Right atrium auricular region (tissue), 2 donors: ENCODE measurements around the gene CCND2. TPM values are rescaled to one million over a fixed set of nuclear protein-coding genes. Genes with fewer than 3 reads are reported as not detected.

Experiments
- DNase-seq: peaks from one replicate; pipeline ENCODE4 v3.0.0-alpha.2; 2019; ENCODE audit warnings: low spot score
- H3K27ac ChIP-seq, 2 donors: fragments of 200-600 bp; sonication (generic); 1 replicate in 1 of 2; 2 replicates in 1 of 2; pipeline ENCODE4 v1.5.1; 2016 to 2019
- H3K27me3 ChIP-seq, 2 donors: fragments of 200-600 bp; sonication (generic); one replicate each; pipeline versions ENCODE4 v1.5.1 to v1.6.0; 2017 to 2019
- H3K36me3 ChIP-seq: fragments of 200-600 bp; sonication (generic); one replicate; pipeline ENCODE4 v1.5.1; 2016
- H3K4me1 ChIP-seq, 2 donors: fragments of 200-600 bp; sonication (generic); one replicate each; pipeline versions ENCODE4 v1.5.1 to v1.6.0; 2017 to 2019
- H3K4me3 ChIP-seq, 2 donors: fragments of 200-600 bp; sonication (generic); 1 replicate in 1 of 2; 2 replicates in 1 of 2; pipeline ENCODE4 v1.5.1; 2017 to 2019; ENCODE audit warnings: mild to moderate bottlenecking in 1 of 2, moderate library complexity in 1 of 2
- H3K9me3 ChIP-seq, 2 donors: fragments of 200-600 bp; sonication (generic); one replicate each; pipeline ENCODE4 v1.5.1; 2019
- CTCF ChIP-seq, 2 donors: fragments of 200-600 bp; sonication (generic); IDR thresholded peaks; one replicate each; pipeline ENCODE4 v1.5.1; 2019; ENCODE audit warnings: antibody characterized with exemption in 2 of 2
- total RNA-seq, 2 donors: library from RNA; depleted of rRNA; stranded (reverse); fragments of >200 nt; gene quantifications; one replicate each; pipeline ENCODE4 v1.1.0, GENCODE V29; 2016

CCND2 gene
- total RNA-seq, 2 donors from 2014 or later = 151 to 165 TPM

- H3K4me1 ChIP-seq = no peaks in the 10 kb centered on the region
- H3K27me3 ChIP-seq = no peaks in the 10 kb centered on the region
- no peak overlapping the region for H3K27ac ChIP-seq
- H3K4me3 ChIP-seq = no peak overlapping the region
- no peaks in the 10 kb centered on the region for H3K9me3 ChIP-seq
- no peak for DNase-seq
- H3K36me3 ChIP-seq = no peaks in the 10 kb centered on the region
- TF ChIP-seq CTCF (IDR thresholded peaks at IDR 0.05) = no peak
Observed at GRCh38 chr12:4230526-4230925, 43.0 kb upstream of the CCND2 start.

- TF ChIP-seq CTCF (IDR thresholded peaks at IDR 0.05) = no peak
- Histone ChIP-seq H3K27me3 (no peaks in the 10 kb centered on the region), H3K9me3 (peaks cover 0 to 28% of the 10 kb centered on the region in 2 donors), H3K27ac (no peak overlapping the region), H3K4me3 (no peak overlapping the region), H3K36me3 (no peaks in the 10 kb centered on the region), H3K4me1 (no peaks in the 10 kb centered on the region)
- DNase-seq = no peak
Observed at GRCh38 chr12:4238577-4238976, 35.0 kb upstream of the CCND2 start.

- peaks cover 0 to 28% of the 10 kb centered on the region in 2 donors for H3K9me3 ChIP-seq
- no peaks in the 10 kb centered on the region for H3K27me3 ChIP-seq
- no peaks in the 10 kb centered on the region for H3K4me1 ChIP-seq
- no peak for DNase-seq
- no peak for TF ChIP-seq CTCF (IDR thresholded peaks at IDR 0.05)
- no peak overlapping the region for H3K27ac ChIP-seq
- H3K4me3 ChIP-seq = no peak overlapping the region
- no peaks in the 10 kb centered on the region for H3K36me3 ChIP-seq
Observed at GRCh38 chr12:4239746-4240145, 33.8 kb upstream of the CCND2 start.

- TF ChIP-seq CTCF (IDR thresholded peaks at IDR 0.05) = no peak
- no peaks in the 10 kb centered on the region for H3K27me3 ChIP-seq
- DNase-seq = no peak
- no peaks in the 10 kb centered on the region for H3K4me1 ChIP-seq
- H3K9me3 ChIP-seq = peaks cover 0 to 28% of the 10 kb centered on the region in 2 donors
- no peak overlapping the region for H3K4me3 ChIP-seq
- no peak overlapping the region for H3K27ac ChIP-seq
- H3K36me3 ChIP-seq = no peaks in the 10 kb centered on the region
Observed at GRCh38 chr12:4240161-4240783, 33.3 kb upstream of the CCND2 start.

- H3K36me3 ChIP-seq = no peaks in the 10 kb centered on the region
- TF ChIP-seq CTCF (IDR thresholded peaks at IDR 0.05) = no peak
- no peaks in the 10 kb centered on the region for H3K4me1 ChIP-seq
- H3K27ac ChIP-seq = no peak overlapping the region
- H3K4me3 ChIP-seq = no peak overlapping the region
- H3K9me3 ChIP-seq = peaks cover 0 to 28% of the 10 kb centered on the region in 2 donors
- DNase-seq = no peak
- no peaks in the 10 kb centered on the region for H3K27me3 ChIP-seq
Observed at GRCh38 chr12:4240981-4241380, 32.6 kb upstream of the CCND2 start.

- H3K9me3 ChIP-seq = peaks cover 0 to 26% of the 10 kb centered on the region in 2 donors
- H3K4me1 ChIP-seq = no peaks in the 10 kb centered on the region
- TF ChIP-seq CTCF (IDR thresholded peaks at IDR 0.05) = no peak
- H3K27me3 ChIP-seq = no peaks in the 10 kb centered on the region
- H3K27ac ChIP-seq = no peak overlapping the region
- H3K36me3 ChIP-seq = no peaks in the 10 kb centered on the region
- DNase-seq = no peak
- no peak overlapping the region for H3K4me3 ChIP-seq
Observed at GRCh38 chr12:4241592-4241991, 32.0 kb upstream of the CCND2 start.
